GM18867 (cell line): ENCODE results near the gene AK3.
"Not testable (repeated sequence)": the region's sequence is repeated elsewhere in the genome, so short reads cannot be mapped to it uniquely, and the experiment has no call there.

Experiments used
- ATAC-seq: cut with Tn5 transposase; IDR thresholded peaks from one replicate; pipeline ENCODE4 v1.9.1; 2021; ENCODE audit warnings: mild to moderate bottlenecking, moderate library complexity; ENCODE audit not compliant: unreplicated experiment

Gene AK3

DNA sequence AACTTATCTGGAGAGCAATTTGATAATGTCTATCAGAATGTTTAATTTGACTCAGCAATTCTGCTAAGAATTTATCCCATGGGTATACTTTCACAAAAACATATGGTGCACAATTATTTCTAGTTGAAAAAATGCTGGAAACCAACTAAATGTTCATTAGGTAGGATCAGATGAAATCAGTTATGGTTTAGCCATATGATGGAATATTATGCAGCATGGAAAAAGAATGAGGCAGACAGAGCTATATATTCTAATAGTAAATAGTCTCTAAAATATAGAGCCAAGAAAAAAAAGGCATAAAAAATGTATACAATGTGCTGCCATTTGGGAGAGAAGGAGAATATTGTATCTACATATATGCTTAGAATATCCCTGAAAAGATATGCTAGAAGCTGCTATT is 71.1 kb downstream of the AK3 start:
- no peak for ATAC-seq

DNA sequence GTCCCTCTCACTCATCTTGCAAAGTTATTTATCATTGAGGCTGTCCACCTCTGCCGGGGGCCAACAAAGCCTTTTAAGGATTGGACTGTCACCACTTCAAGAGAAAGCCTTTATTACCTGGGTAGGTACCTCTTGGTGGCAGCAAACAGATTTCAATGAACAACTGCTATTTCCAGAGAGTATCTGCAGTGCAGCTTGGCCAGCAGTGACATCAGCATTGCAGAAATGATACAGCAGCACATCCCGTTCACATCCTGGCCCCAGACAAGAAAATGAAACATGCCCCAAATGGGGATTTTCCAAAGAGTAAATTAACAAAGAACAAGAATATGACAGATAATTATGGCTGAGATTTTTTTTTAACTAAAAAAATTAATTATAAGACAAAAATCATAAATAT is 72.4 kb downstream of the AK3 start:
- no peak for ATAC-seq

DNA sequence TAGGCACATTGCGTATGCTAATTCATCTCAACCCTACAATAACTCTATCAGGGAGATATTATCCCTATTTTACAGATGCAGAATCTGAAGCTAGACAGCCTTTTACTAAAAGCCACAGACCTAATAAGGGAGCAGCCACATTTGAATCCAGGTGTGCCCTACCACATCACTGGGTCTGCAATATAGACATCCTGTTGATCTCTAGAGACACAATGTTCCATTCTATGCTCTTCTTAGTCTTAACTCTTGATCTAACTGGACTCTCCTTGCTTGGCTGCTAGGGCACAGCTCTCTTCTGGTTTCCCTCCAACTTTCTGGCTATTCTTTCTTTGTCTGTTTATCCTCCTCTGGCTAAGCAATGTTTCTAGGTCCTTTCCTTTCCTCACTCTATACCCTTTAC is 73.3 kb downstream of the AK3 start:
- ATAC-seq: no peak

DNA sequence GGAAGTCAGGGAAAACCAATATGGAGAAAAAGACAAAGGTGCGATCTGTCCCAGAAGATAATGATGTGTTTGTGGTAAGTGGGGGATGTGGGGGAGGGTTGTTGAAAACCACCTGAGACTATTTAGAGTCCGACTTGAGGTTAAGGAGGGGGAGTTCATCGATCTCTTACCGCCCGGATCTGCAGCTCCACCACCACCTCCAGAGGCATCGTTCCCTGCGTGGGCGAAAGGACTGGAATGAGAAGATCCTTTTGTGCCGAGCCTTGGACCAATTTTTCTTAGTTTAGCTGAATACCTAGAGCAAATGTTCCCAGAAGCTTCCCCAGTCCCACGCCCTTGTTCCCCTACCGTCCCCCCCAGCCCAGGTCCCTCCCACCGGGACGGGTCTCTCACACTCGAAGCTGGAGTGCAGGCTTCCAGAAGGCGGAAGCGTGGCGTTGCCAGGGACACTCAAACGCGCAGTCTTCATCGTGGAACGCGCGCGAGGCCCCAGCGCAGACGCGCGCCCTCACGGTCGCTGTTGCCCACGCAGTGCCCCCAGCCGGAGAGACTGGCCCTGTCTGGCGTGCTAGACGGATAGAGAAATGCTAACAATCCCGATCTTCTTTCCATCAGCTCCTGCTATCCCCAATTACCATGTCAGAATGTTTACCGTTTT is 74.8 kb downstream of the AK3 start, which contains the start of gene SPATA6L:
Gene SPATA6L, minus strand, starts transcription at position 439 of the 658 bp plus-strand sequence. Its CDS starts 230 bp downstream, at position 209.
- peak; percentile 36 for ATAC-seq

DNA sequence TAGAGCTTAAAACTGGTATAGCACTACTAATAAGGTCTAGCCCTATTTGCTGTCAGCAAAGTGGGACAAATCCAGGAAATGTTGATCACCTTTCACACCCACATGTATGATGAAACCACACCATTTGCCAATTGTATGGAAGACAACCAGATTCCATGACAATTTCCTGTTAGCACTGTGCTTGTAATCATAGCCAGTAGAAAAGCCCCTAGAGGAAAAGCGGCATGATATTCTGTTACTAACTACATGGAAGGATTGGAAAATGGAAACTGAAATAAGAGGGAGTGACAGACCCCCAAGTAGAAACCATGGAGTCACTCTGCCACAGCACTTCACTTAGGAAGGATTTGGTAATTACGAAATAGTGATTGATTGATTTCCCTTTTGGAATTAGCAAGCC is 75.6 kb downstream of the AK3 start:
- no peak for ATAC-seq

DNA sequence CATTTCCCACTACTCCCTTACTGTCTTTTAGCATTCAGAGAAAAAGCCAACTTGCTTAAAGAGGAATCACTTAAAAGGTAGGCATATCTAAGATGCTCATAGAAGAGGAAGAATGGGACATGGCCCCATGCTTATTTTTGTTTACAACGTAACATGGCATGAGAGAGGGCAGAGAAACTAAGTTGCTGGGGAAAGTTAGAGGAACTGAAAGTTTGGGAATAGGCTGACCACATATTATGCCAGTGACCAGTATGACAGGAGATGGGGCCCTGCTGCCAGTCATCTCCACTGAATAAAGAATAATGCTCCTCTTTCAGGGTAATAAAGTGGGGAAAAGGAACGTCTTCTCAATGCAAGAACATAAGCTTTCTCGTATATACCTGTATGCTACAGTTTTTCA is 77.0 kb downstream of the AK3 start:
- no peak for ATAC-seq

DNA sequence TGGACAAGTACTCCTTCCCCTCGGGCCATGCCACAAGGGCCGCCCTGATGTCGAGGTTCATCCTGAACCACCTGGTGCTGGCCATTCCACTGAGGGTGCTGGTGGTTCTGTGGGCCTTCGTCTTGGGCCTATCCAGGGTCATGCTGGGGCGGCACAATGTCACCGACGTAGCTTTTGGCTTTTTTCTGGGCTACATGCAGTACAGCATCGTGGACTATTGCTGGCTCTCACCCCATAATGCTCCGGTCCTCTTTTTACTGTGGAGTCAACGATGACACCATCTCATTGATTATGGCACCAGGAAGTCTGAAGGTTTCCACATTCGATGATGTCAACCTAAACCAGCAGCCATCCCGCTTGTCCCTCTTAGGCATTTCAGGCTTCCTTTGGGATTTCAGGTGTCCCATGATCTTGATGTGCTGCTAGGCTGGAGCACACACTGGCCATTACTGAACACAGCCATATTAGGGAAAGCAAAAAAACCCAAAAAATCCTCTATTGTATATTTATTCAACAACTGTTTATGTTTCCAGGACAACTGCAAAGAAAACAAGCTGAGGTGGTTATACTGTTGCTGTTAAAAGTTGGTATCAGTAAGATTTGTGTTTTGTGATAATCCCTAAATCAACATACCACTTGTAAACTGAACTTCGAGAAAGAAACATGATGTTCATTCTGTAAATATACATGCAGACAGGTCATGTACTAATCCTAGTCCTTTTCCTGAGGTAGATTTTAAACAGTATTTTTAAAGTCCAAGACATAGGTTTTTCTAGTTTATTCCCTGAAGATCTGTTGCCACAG is 77.8 kb downstream of the AK3 start:
- no peak for ATAC-seq

DNA sequence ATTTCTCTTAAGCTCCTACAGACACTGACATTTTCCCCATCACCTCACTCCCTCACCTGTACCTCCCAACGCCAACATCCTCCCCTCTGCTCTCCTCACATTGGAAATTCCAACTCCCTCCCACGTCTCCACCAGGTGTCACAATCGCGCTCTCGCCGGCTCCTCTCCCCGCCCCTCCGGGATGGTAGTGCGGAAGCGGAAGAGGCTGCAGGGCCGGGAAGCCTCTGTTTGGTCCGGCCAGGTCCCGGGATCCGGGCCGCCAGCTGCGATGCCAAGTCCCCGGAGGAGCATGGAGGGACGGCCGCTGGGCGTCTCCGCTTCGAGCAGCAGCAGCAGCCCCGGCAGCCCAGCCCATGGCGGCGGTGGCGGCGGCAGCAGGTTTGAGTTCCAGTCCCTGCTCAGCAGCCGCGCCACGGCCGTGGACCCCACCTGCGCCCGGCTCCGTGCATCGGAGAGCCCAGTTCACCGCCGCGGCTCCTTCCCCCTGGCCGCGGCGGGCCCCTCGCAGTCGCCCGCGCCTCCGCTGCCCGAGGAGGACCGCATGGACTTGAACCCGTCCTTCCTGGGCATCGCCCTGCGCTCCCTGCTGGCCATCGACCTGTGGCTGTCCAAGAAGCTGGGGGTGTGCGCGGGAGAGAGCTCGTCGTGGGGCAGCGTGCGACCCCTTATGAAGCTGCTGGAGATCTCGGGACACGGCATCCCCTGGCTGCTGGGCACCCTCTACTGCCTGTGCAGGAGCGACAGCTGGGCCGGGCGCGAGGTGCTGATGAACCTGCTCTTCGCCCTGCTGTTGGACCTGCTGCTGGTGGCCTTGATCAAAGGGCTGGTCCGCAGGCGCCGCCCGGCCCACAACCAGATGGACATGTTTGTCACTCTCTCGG is 78.7 kb downstream of the AK3 start, which contains the start of gene PLPP6:
Gene PLPP6, plus strand, starts transcription at position 187 of the 881 bp plus-strand sequence. Its CDS starts 82 bp downstream, at position 269.
- peak; percentile 81 for ATAC-seq

DNA sequence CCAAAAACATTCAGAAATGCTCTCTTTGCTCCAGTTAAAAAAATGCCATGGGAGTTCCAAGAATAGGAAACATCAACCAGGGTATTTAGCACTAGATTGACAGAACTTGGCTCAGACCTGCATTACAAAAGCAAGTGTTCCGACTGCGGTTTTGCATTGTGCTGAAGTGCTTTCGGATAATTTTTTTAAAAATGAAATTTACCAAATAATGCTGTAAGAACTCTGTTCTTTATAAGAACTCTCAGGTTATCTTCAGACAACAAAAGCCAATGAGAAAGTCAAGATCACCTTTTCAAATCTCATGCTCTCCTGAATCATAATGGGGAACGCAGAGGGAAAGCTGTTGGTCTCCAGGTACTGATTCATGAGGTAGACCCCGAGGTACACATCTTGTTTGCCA is 79.4 kb downstream of the AK3 start:
- ATAC-seq: no peak

DNA sequence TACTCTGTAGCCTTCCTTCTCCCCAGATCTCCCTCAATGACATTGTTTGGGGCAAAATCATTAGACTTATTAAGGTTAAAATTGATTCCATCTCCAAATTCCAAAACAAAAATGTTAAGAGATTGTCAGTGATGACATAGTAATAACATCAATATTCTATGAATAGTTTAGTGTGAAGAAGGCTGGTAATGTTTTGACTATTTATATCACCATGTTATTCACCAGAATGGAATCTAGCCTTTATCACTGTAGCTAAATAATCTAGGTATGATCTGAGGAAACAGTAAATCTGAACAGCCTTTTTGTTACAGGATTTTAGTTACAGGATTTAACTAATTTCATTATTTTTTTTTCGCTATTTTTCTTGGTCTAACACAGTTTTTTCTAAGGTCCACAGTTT is 79.8 kb downstream of the AK3 start:
- ATAC-seq: no peak

DNA sequence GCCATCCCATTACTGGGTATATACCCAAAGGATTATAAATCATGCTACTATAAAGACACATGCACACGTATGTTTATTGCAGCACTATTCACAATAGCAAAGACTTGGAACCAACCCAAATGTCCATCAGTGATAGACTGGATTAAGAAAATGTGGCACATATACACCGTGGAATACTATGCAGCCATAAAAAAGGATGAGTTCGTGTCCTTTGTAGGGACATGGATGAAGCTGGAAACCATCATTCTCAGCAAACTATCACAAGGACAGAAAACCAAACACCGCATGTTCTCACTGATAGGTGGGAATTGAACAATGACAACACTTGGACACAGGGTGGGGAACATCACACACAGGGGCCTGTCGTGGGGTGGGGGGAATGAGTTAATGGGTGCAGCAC is 80.3 kb downstream of the AK3 start:
- ATAC-seq: not testable (repeated sequence)
